Caco-2 (cell line): ENCODE data around the gene PSD2. TPM values are rescaled to one million over a fixed set of nuclear protein-coding genes. Genes with fewer than 3 reads are reported as not detected.

ENCODE experiments used
- BruUV-seq: library from RNA; stranded (reverse); fragments of 400-500 nt; replicated peaks from 2 replicates; lab custom pipeline; 2021; lab: Mats Ljungman, UMichigan
- CTCF ChIA-PET: fragments of 300-600 bp; sonication (Branson Sonifier 250); formaldehyde crosslinking; loops from one replicate; lab custom pipeline; 2022; ENCODE audit warnings: antibody characterized with exemption; lab: Charles Lee
- POLR2A ChIA-PET: fragments of 300-600 bp; sonication (Branson Sonifier 250); formaldehyde crosslinking; loops from one replicate; lab custom pipeline; 2022; ENCODE audit warnings: antibody characterized with exemption; lab: Charles Lee
- DNase-seq, 2 experiments: peaks; one replicate each; pipeline versions ENCODE4 v3.0.0 to v3.0.0-alpha.2; 2020 to 2022
- H3K27me3 ChIP-seq: replicated peaks from 2 replicates; pipeline ENCODE4 v1.6.0; 2011; ENCODE audit warnings: low read length; ENCODE audit not compliant: control insufficient read depth, insufficient read depth
- H3K36me3 ChIP-seq: 2 replicates; pipeline ENCODE4 v1.5.1; 2011; ENCODE audit warnings: low read length; ENCODE audit not compliant: control insufficient read depth, insufficient read depth
- H3K4me1 ChIP-seq: fragments of 250-450 bp; sonication (Bioruptor Pico); 2 replicates; pipeline ENCODE4 v1.5.1; 2020; ENCODE audit warnings: mild to moderate bottlenecking
- H3K4me3 ChIP-seq: 2 replicates; pipeline ENCODE4 v1.5.1; 2011; ENCODE audit warnings: low read depth, mild to moderate bottlenecking, control low read depth, low read length
- H3K9me3 ChIP-seq: fragments of 250-450 bp; sonication (Bioruptor Pico); 2 replicates; pipeline ENCODE4 v1.5.1; 2020; ENCODE audit warnings: mild to moderate bottlenecking, moderate library complexity
- H3K27ac Mint-ChIP-seq: one replicate; pipeline ENCODE4 v1.8.0; 2022; ENCODE audit warnings: mixed read lengths; ENCODE audit not compliant: unreplicated experiment
- H3K27me3 Mint-ChIP-seq: one replicate; pipeline ENCODE4 v1.8.0; 2022; ENCODE audit warnings: mixed read lengths; ENCODE audit not compliant: insufficient read depth, unreplicated experiment
- H3K36me3 Mint-ChIP-seq: one replicate; pipeline ENCODE4 v1.8.0; 2022; ENCODE audit warnings: mild to moderate bottlenecking, mixed read lengths; ENCODE audit not compliant: insufficient read depth, unreplicated experiment
- H3K4me1 Mint-ChIP-seq: one replicate; pipeline ENCODE4 v1.8.0; 2022; ENCODE audit warnings: low read depth, mixed read lengths; ENCODE audit not compliant: unreplicated experiment
- H3K4me3 Mint-ChIP-seq: one replicate; pipeline ENCODE4 v1.8.0; 2022; ENCODE audit warnings: mild to moderate bottlenecking, moderate library complexity, mixed read lengths; ENCODE audit not compliant: unreplicated experiment
- H3K9me3 Mint-ChIP-seq: one replicate; pipeline ENCODE4 v1.8.0; 2022; ENCODE audit warnings: mixed read lengths; ENCODE audit not compliant: unreplicated experiment
- intact Hi-C: fragments of 100-400 bp; cut with micrococcal nuclease; formaldehyde crosslinking; loops from one replicate; pipeline ENCODE4 v1.10.0; 2022; ENCODE audit not compliant: unreplicated experiment
- total RNA-seq: library from RNA; stranded (reverse); gene quantifications from 2 replicates; pipeline ENCODE4 v1.2.3, GENCODE V29; 2022
- TF ChIP-seq, protein P1 (sequence below), 2 experiments: fragments of 200-600 bp in 1 of 2; IDR thresholded peaks; 1 replicate in 1 of 2; 2 replicates in 1 of 2; pipeline versions ENCODE4 v1.5.1 to v1.8.0; 2011 to 2022; ENCODE audit warnings: antibody characterized with exemption in 1 of 2, control low read depth in 1 of 2, inconsistent platforms in 1 of 2, low read depth in 1 of 2, low read length in 1 of 2, mild to moderate bottlenecking in 1 of 2, moderate library complexity in 1 of 2; ENCODE audit not compliant: insufficient read depth in 1 of 2, severe bottlenecking in 1 of 2, unreplicated experiment in 1 of 2

PSD2 gene
- total RNA-seq, 1 experiment from 2014 or later, result 0.09 TPM

DNA sequence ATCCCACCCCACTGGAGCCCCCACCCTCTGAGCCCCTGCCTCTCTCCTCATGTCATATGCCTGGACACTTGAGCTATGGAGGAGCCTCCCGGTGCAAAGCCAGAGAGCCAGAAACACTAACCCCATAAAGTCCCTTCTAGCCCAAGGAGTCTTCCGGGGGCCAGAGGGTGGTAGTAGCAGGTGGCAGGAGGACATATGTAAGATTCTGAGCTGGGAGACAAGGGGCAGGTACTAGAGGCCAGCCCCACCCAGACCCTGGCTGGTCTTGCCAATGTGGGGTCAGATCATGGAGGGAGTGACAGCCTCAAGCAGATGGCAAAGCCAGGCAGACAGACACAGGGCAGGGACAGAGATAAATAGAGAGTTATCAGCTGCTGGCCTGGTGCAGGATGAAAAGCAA, 63.4 kb downstream of the PSD2 start:
- Mint-ChIP-seq H3K27ac (no peak overlapping the region), H3K27me3 (peaks cover 6% of the 10 kb centered on the region), H3K4me1 (no peaks in the 10 kb centered on the region), H3K9me3 (no peaks in the 10 kb centered on the region), H3K36me3 (no peaks in the 10 kb centered on the region), H3K4me3 (no peak overlapping the region)
- Histone ChIP-seq H3K27me3 (no peaks in the 10 kb centered on the region; the same call in 1 of the 2 replicates), H3K36me3 (no peaks in the 10 kb centered on the region), H3K9me3 (no peaks in the 10 kb centered on the region), H3K4me3 (no peak overlapping the region), H3K4me1 (no peaks in the 10 kb centered on the region)
- TF ChIP-seq, protein P1, sequence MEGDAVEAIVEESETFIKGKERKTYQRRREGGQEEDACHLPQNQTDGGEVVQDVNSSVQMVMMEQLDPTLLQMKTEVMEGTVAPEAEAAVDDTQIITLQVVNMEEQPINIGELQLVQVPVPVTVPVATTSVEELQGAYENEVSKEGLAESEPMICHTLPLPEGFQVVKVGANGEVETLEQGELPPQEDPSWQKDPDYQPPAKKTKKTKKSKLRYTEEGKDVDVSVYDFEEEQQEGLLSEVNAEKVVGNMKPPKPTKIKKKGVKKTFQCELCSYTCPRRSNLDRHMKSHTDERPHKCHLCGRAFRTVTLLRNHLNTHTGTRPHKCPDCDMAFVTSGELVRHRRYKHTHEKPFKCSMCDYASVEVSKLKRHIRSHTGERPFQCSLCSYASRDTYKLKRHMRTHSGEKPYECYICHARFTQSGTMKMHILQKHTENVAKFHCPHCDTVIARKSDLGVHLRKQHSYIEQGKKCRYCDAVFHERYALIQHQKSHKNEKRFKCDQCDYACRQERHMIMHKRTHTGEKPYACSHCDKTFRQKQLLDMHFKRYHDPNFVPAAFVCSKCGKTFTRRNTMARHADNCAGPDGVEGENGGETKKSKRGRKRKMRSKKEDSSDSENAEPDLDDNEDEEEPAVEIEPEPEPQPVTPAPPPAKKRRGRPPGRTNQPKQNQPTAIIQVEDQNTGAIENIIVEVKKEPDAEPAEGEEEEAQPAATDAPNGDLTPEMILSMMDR (IDR thresholded peaks at IDR 0.05; ENCODE audit: insufficient read depth in 1 of 2, low read depth in 1 of 2, low read length in 1 of 2, severe bottlenecking in 1 of 2, unreplicated experiment in 1 of 2), result no peak
- no peak for DNase-seq
- ChIA-PET CTCF (interaction anchor here (0.7 kb wide), 1 partner anchor 321 kb away, joined by 3 read pairs; no protein-coding TSS in a partner anchor), POLR2A (no interaction called here)
- intact Hi-C loops, result no loop called here
- no TSS peak for BruUV-seq

DNA sequence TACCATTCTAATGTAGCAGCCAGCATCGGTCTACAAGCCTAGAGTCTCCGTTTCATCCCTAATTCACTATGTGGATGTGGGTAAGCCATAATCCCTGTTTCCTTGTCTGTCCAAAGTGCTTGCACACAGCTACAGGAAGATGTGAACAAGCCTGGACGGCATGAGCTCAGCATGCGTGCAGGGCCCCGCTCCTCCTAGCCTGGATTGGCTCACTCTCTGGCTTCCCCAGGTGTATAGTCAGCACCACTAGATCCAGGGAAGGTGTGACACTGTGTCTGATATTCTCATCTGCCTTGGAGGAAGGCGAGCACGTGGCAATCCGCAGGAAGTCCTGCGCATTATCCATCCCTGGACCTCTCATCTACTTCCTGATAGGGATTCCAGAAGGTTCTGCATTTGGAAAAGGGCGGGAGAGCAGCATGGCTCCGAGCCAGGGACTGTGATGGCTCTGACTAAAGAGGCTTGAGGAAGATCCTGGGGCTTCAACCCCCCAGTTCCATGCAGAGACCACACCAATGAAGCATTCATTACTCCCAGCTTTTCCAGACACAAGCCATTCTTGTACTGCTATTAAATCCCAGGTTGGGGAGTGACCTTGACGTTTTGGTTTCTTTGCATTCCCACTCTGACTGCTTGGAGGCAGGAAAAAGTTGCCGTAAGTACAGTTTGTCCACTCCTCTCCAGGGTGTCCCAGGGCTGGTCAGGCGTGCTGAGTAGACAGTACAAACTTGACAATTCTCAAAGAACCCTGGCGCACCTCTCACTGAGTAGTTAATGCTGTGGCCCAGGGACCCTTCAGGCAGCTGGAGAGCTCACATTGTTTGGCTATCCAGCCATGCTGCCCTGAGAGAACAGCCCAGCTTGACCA, 65.6 kb downstream of the PSD2 start:
- no peak overlapping the region for H3K4me3 ChIP-seq

DNA sequence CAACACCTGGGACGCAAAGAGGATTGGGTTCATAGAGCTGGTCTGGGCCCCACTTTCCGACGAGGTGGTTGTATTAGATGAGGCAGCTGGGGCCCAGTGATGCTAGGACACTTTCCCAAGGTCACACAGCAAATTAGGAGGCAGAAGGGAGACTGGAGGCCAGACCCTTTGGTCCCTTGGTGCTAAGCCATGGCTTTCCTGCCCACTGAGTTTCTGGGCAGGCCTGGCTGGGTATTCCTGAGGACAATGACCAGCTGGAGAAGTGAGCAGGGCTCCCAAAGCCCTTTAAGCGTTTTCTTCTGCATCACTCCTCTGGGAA, 66.2 kb downstream of the PSD2 start:
- H3K36me3 Mint-ChIP-seq, result no peaks in the 10 kb centered on the region

More for the DNA sequence above, 65.6 kb downstream of the PSD2 start:
- H3K27ac Mint-ChIP-seq, result no peak overlapping the region
- TF ChIP-seq, protein P1 (IDR thresholded peaks at IDR 0.05; ENCODE audit: insufficient read depth in 1 of 2, low read depth in 1 of 2, low read length in 1 of 2, severe bottlenecking in 1 of 2, unreplicated experiment in 1 of 2), result no peak
- H3K27me3 Mint-ChIP-seq, result peaks cover 11% of the 10 kb centered on the region
- Histone ChIP-seq H3K27me3 (no peaks in the 10 kb centered on the region; the same call in none of the 2 replicates), H3K9me3 (no peaks in the 10 kb centered on the region), H3K36me3 (no peaks in the 10 kb centered on the region), H3K4me1 (no peaks in the 10 kb centered on the region)
- ChIA-PET CTCF (interaction anchor here (0.6 to 1.6 kb wide), 2 partner anchors 74 to 114 kb away, joined by 4 read pairs; no protein-coding TSS in a partner anchor), POLR2A (no interaction called here)
- no peaks in the 10 kb centered on the region for H3K9me3 Mint-ChIP-seq
- no peak overlapping the region for H3K4me3 Mint-ChIP-seq
- intact Hi-C loops, result loop anchor here (10.0 kb wide), 1 partner anchor 294 kb away; no protein-coding TSS in a partner anchor
- H3K4me1 Mint-ChIP-seq, result no peaks in the 10 kb centered on the region
- no peaks in the 10 kb centered on the region for H3K36me3 Mint-ChIP-seq
- DNase-seq, result no peak
- BruUV-seq, result no TSS peak

More for the DNA sequence above, 66.2 kb downstream of the PSD2 start:
- no peaks in the 10 kb centered on the region; the same call in none of the 2 replicates for H3K27me3 ChIP-seq
- Mint-ChIP-seq H3K27me3 (peaks cover 15% of the 10 kb centered on the region), H3K27ac (no peak overlapping the region), H3K9me3 (no peaks in the 10 kb centered on the region), H3K4me3 (no peak overlapping the region), H3K4me1 (no peaks in the 10 kb centered on the region)
- H3K4me3 ChIP-seq, result no peak overlapping the region
- BruUV-seq, result no TSS peak
- CTCF ChIA-PET, result interaction anchor here (1.6 kb wide), 1 partner anchor 75 kb away, joined by 4 read pairs; no protein-coding TSS in a partner anchor
- no peaks in the 10 kb centered on the region for H3K4me1 ChIP-seq
- POLR2A ChIA-PET, result no interaction called here
- TF ChIP-seq, protein P1 (IDR thresholded peaks at IDR 0.05; ENCODE audit: insufficient read depth in 1 of 2, low read depth in 1 of 2, low read length in 1 of 2, severe bottlenecking in 1 of 2, unreplicated experiment in 1 of 2), result no peak
- no peak for DNase-seq
- H3K36me3 ChIP-seq, result no peaks in the 10 kb centered on the region
- intact Hi-C loops, result loop anchor here (10.0 kb wide), 1 partner anchor 293 kb away; no protein-coding TSS in a partner anchor
- H3K9me3 ChIP-seq, result no peaks in the 10 kb centered on the region
